GM19239 (cell line): ENCODE measurements around the gene ZBBX.

ENCODE experiments used
- DNase-seq: peaks from one replicate; pipeline ENCODE4 v3.0.0; 2011; ENCODE audit warnings: low spot score; ENCODE audit not compliant: insufficient read length
- FAIRE-seq: peaks from 2 replicates; lab custom pipeline; 2011; peaks lifted over from hg19 to GRCh38; lab: Jason Lieb, UNC

ZBBX gene

GRCh38 chr3:167318306-167318705 lies 61.8 kb downstream of the ZBBX start:
- DNase-seq (no peak), FAIRE-seq (no peak)

GRCh38 chr3:167306319-167306718 lies 73.8 kb downstream of the ZBBX start:
- FAIRE-seq (no peak), DNase-seq (no peak)

GRCh38 chr3:167305340-167305890 lies 74.7 kb downstream of the ZBBX start:
- DNase-seq (no peak), FAIRE-seq (no peak)

- no peak for FAIRE-seq
- no peak for DNase-seq
Observed at GRCh38 chr3:167304077-167304476, 76.0 kb downstream of the ZBBX start.

- DNase-seq, result no peak
- FAIRE-seq, result no peak
Observed at GRCh38 chr3:167302678-167303077, 77.4 kb downstream of the ZBBX start.

GRCh38 chr3:167300207-167300606 lies 79.9 kb downstream of the ZBBX start:
- FAIRE-seq (no peak), DNase-seq (no peak)

GRCh38 chr3:167289435-167289834 lies 90.7 kb downstream of the ZBBX start:
- FAIRE-seq, result no peak
- no peak for DNase-seq

- FAIRE-seq, result no peak
- no peak for DNase-seq
Observed at GRCh38 chr3:167288737-167289136, 91.4 kb downstream of the ZBBX start.

GRCh38 chr3:167287308-167287707 lies 92.8 kb downstream of the ZBBX start:
- FAIRE-seq (no peak), DNase-seq (no peak)

GRCh38 chr3:167274141-167274874 lies 105.8 kb downstream of the ZBBX start:
- DNase-seq (no peak), FAIRE-seq (no peak)

GRCh38 chr3:167253037-167253436 lies 127.1 kb downstream of the ZBBX start:
- FAIRE-seq, result no peak
- no peak for DNase-seq

- FAIRE-seq (no peak), DNase-seq (no peak)
Observed at GRCh38 chr3:167251678-167252077, 128.4 kb downstream of the ZBBX start.

GRCh38 chr3:167246252-167246651 lies 133.8 kb downstream of the ZBBX start:
- DNase-seq, result no peak
- FAIRE-seq, result no peak

GRCh38 chr3:167241048-167241845 lies 138.8 kb downstream of the ZBBX start:
- no peak for DNase-seq
- FAIRE-seq, result no peak

- DNase-seq, result no peak
- FAIRE-seq, result no peak
Observed at GRCh38 chr3:167228135-167228534, 152.0 kb downstream of the ZBBX start.

- no peak for FAIRE-seq
- DNase-seq, result no peak
Observed at GRCh38 chr3:167225821-167226220, 154.3 kb downstream of the ZBBX start.

GRCh38 chr3:167209011-167209410 lies 171.1 kb downstream of the ZBBX start:
- FAIRE-seq, result no peak
- DNase-seq, result no peak

GRCh38 chr3:167203062-167203461 lies 177.0 kb downstream of the ZBBX start:
- DNase-seq (no peak), FAIRE-seq (no peak)

GRCh38 chr3:167198949-167199600 lies 181.0 kb downstream of the ZBBX start:
- DNase-seq, result no peak

More at GRCh38 chr3:167198949-167199600, 181.0 kb downstream of the ZBBX start:
- no peak for FAIRE-seq
